Activated naive CD8-positive, alpha-beta T cell treated with anti-CD3 and anti-CD28 coated beads, Interleukin-2, amount 50 U/mL, for 16 hours (primary cell): ENCODE measurements around the gene RPH3AL.
"Not testable (repeated sequence)": the region's sequence is repeated elsewhere in the genome, so short reads cannot be mapped to it uniquely, and the experiment has no call there.

ENCODE experiments used
- DNase-seq: peaks from one replicate; pipeline ENCODE4 v3.0.0-alpha.2; 2020; ENCODE audit warnings: low read depth, low spot score

Gene RPH3AL

DNA sequence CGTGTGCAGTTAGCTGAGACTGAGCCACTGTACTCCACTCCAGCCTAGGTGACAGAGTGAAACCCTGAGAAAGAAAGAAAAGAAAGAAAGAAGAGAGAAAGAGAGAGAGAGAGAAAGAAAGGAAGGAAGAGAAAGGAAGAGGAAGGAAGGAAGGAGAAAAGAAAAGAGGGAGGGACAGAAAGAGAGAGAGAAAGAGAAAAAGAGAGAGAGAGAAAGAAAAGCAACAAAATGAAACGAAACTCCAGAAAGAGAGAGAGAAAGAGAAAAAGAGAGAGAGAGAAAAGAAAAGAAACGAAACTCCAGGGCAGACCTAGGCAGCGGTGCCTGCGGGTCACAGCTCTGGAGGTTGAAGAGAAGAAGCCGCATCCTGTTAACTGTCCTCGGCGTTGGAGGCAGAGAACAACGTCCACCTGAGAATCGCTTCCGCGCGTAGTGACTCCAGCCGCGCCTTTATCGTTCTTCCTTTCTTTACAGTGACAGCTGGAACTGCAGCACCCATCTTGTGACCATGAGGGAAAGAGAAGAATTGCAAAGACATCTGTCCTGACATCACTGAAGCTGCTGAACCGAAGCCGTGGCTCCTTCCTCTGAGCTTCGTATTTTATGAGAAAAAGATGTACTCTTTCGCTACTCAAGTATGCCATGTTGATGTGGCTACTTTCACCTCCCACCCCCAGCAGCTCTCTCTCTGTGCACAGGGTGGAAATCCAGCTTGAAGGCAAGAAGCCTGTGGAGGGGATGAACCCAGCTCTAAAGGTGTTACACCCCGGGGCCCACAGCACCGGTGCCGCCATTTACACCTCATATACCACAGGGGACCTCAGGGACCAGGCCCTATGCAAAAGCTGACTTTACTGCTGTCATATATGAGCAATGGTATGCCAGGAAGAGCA is 114.3 kb downstream of the RPH3AL start:
- DNase-seq = no peak

DNA sequence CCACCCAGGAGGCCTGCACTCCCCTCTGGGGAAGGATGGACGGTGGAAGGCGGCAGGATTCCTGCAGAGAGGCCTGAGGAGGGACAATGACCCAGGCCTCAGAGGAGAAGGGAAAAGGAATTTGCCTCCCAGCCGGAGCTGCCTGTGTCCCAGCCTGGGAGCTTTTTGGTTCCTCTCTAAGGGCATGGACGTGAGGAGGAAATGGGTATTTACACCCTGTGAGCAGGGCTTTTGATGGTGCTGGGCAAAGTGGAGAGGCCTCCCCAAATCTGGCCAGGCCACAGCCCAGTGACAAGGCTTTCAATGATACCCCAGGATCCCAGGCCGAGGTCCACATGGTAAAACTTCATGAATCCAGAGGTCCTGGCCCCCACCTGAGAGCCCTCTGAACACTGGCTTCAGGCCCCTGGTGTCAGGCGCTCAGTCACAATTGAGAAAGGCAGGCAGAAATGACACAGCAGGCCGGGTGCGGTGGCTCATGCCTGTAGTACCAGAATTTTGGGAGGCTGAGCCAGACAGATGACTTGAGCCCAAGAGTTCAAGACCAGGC is 115.1 kb downstream of the RPH3AL start:
- DNase-seq = no peak

DNA sequence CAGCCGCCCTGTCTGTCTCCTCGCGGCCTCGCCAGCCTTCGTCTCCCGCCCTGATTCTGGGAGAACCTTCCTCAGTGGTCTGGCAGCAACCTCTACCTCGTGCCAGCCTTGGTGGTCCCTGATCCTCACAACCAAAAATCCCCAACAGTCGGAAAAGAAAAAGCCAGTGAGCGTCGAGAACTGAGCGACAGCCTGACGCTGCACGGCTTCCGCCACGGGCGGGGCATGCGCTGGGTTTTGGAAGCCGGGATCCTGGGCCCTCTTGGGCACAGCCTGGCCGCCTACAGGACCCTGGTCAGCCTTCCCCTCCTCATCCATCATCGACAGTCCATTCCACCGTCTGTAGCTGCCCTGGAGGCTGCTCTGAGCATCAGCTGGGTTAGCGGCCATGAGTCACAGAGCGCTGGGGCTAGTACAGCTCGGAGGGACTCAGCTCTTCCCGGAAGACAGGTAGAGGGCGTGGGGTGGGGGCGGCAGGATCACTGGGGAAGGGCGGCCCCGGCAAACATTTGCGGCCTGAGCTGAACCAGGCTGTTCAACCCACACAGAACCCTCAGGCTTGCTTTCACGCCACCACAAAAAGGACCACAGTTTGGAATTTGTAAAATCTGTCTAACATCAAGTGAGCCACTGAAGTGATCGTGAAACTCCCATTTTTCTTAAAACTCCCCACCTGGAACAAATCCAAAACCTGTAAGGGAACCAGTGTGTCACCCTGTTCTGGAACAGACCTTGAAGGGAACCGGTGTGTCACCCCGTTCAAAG is 115.8 kb downstream of the RPH3AL start:
- no peak for DNase-seq

DNA sequence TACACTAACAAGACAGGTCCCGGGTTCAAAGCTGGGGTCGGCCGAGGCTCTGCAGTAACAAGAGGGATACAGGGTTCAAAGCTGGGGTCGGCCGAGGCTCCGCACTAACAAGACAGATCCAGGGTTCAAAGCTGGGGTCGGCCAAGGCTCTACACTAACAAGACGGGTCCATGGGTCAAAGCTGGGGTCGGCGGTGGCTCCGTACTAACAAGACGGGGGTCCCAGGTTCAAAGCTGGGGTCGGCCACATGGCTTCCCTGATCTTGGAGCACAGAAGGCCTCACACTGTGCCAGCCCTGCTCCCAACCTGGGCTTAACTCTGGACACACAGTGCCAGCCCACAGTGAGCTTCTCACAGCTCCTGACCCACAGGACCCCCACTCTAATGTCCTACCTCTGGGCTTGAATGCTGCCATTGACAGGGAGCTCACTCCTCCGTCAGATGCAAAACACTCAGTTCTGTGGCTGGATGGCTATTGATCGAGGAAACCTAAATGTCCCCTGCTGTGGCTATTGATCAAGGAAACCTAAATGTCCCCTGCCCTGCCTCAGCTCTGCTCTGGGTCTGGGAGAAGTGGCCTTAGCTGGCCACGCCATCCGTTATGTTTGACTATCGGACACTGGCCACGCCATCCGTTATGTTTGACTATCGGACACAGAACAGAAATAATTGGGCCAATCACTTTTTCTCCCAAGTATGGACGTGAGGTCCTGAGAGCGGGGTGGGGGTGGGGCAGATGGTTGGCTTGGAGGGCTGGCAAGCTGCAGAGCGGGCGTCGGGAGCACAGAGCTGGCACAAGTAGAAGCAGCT is 116.6 kb downstream of the RPH3AL start:
- no peak for DNase-seq

DNA sequence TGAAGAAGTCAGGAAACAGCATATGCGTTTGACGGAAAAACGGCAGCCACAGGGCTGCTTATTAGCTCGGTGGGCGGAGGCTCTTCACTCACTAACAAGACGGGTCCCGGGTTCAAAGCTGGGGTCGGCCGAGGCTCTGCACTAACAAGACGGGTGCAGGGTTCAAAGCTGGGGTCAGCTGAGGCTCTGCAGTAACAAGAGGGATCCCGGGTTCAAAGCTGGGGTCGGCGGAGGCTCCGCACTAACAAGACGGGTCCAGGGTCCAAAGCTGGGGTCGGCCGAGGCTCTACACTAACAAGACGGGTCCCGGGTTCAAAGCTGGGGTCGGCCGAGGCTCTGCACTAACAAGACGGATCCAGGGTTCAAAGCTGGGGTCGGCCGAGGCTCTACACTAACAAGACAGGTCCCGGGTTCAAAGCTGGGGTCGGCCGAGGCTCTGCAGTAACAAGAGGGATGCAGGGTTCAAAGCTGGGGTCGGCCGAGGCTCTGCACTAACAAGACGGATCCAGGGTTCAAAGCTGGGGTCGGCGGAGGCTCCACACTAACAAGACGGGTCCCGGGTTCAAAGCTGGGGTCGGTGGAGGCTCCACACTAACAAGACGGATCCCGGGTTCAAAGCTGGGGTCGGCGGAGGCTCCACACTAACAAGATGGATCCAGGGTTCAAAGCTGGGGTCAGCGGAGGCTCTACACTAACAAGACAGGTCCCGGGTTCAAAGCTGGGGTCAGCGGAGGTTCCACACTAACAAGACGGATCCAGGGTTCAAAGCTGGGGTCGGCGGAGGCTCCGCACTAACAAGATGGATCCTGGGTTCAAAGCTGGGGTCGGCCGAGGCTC is 117.4 kb downstream of the RPH3AL start:
- DNase-seq = not testable (repeated sequence)

DNA sequence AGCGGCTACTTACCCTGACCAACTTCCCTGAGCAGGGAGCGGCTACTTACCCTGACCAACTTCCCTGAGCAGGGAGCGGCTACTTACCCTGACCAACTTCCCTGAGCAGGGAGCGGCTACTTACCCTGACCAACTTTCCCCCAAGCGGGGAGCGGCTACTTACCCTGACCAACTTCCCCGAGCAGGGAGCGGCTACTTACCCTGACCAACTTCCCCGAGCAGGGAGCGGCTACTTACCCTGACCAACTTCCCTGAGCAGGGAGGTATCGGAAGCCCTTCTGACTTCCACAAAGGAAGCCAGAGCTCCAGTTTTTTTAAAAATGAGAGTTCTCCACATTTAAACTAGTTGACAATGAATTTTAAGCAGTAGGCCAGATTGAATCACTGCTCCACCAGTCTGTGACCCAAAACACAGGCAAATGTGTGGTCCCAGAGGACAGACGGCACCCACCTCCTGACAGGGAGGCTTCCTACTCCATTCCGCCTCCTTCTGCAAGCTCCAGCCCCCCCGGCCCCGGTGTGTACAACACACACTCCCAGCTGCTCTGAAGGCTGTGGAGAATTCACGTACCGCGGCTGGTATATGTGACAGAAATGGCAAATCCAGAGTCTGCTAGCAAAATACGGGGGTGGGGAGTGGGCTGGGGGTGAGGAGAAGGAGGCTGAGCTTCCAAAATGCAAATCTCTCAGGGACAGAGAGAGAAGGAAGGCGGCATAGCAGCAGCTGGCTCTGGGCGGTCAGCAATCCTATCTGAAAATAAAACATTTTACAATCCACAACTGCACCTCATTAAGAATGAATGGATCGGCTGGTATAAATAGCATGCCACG is 118.2 kb downstream of the RPH3AL start:
- DNase-seq = not testable (repeated sequence)

DNA sequence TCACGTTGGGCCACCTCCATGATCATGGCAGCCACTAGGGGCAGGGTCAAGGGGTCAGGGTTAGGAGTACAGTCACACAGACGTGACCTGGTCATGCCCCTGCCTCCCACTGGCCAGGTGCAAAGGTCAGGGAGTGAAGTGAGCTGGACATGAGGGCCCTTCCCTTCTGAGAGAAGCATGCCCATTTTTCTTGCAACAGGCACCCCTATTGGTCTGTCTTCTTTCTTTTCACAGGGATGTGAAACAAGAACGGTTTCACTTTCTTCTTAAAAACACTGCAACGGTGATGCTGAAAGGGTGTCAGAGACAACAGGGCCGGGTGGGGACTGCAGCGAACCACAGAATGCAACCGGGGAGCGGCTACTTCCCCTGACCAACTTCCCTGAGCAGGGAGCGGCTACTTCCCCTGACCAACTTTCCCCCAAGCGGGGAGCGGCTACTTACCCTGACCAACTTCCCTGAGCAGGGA is 119.1 kb downstream of the RPH3AL start:
- no peak for DNase-seq

DNA sequence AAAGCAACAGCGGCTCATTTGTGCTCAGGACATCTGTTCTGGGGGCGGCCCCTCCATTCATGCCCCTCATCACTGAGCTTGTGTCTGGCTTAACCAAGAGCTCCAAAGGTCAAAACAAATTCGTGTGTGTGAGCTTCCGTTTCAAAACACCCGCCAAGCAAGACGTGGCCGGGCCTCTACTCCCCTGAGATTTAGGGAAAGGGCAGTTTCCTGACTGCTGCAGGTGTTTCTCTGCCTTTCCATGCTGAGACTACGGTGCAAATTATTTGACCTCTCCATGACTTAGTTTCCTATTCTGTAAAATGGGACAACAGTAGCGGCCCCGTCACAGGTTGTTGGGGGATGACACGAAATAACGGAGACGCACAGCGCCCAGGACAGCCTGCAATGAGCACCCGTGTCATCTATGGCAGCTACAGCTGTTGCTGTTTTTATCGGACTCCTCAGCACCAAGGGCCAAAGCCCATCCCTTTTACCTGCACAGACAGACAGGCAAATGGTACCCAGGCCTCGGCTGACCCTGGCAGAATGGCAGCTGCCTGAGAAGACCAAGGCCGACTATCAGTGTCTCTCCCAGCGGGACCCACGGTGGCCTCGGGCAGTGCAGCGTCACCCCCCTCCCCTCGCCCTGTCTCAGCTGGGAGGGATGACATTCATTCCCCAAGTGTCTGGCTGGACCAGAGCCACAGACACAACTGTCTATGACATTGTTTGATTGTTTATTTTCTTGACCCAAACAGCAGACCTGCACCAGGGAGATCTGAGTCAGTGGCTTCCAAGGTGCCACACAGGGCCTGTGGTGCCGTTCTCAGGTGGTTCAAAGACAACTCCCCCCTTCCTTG is 120.4 kb downstream of the RPH3AL start:
- DNase-seq = no peak

DNA sequence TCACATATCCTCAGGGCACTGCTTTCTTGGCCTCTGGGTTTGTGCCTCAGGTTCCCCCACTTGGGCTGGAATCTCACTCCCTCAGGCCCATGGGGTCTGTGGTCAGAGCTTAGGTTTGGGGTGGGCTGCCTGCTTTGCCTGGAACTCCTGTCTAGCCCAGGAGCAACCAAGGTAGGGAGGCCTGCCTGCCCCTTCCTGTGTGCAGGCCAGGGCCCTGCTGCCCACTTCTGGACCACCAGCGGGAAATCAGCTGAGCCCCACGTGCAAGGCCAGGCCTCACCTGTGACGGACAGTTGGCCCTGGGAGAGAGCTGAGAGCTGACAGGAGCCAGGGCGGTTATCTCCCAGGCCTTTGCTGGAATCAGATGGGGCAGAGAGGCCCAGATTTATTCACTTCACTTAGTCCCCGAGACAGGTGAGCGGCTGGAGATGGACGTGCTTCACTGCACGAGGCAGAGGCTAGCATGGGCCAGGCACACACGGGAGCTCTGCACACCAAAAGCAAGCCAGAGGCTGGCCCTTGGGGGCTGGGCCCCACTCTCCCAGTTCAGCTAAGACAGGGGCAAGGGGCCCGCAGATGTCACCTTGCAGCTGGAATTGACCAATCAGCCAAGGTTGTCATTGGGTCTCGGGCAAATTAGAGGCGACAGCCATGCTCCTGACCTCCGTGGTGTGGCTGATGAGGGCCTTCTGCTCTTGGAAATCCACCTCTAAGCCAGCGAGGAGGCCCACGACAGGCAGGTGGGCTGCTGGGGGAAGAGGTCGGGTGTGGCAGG is 121.2 kb downstream of the RPH3AL start:
- no peak for DNase-seq

DNA sequence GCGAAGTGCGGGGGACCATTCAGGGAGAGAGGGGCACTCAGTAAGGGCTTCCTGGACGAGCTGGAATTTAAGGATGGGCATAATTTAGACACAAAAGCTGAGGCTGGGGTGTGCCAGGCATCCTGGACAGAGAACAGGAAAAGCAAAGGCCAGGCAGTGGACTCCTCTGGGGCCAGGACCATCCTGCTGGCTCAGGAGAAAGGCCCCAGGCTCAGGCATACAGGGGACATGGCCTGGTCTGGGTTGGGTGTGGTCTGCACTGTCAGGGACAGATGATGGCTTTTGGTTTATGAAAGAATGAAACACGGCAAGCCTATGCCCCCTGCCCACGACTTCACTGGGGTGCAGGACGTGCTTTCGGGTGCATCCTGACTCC is 122.2 kb downstream of the RPH3AL start:
- no peak for DNase-seq

DNA sequence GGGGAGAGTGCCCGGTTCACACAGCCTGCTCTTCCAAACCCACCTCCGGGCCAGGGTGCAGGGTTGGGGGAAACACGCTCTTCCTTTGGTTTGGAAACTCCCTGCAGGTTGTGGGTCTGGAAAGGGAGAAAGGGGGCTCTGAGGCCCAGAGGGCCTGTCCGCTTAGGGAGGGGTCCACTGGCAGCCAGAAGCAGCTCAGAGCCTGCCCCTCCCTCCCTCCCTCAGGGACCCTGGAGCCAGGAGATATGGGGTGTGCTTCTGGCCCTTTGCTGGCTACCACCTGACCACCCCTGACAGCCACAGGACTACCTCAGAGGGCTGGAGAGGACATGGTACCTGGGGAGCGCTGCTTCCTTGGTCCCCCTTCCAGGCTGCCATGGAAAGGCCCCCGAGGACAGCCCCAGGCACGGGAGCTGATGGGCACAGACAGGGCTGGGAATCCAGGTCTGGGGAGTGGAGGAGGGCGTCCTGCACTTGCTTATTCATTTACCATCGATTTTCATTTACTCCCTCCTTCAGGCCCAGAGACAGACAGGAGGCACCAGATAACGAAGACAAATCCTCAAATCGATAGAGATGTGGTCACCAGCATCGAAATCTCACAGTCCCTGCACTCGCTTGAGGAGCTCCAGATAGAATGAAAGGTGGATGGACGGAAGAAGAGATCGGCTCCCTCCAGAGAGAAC is 122.8 kb downstream of the RPH3AL start:
- no peak for DNase-seq

DNA sequence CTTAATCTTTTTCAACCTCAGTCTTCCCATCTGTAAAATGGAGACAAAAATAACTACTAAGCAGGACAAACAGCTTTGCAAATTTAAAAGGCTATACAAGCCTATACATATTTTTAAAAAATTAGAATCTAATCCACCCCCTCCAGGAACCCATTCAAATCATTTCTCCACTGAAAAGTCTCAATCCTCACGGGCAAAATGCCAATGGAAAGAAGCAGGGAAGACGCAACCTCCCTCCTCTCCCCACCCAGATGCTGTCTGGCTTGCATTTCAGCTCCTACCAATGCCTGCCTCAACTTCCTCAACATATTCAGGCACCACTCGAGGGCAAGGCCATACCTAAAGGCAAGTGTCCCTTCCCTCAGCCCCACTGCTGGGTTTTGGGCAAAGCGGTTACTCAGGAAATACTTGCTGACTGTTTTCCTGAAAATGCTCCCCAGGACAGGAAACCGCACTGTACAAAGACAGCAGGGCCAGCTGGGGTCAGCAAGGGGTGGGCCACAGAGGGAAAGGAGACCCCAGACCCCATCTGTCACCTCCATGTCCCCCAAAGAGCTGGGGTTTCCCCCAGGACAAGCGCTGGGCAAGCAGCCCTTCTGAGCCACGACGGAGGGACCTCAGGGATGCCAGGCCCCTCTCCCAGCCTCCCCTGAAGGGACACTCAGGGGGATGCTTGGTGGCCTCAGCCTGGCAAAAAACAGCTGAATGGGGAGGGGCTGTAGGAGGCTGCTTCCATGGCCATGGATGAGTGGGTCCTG is 123.5 kb downstream of the RPH3AL start:
- no peak for DNase-seq

DNA sequence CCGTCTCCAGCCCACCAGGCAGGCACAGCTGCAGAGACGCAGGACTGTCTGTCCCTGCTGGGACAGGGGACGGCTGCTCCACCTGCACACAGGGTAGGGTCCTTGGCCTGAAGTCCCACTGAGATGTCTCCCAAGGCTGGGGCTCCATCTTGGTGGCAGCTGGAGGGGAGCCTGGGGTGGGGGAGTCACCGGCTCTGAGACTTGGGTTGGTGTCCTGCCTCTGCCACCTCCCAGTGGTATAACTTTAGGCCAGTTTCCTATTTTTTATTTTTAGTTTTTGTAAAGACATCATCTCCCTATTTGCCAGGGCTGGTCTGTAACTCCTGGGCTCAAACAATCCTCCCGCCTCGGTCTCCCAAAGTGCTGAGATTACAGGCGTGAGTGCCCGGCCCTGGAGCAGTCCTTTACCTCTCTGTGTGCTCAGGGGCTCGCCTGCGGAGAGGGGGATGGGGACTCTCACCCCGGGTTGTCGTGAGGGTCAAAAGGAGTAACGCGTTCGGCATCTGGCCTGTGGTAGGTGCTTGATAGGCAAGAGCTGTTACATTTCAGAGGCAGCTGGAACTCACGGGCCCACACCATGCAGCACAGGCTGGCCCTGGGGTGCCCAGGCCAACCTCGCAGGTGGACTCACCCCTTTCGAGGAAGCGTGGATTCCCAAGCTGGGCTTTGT is 124.5 kb downstream of the RPH3AL start:
- no peak for DNase-seq

DNA sequence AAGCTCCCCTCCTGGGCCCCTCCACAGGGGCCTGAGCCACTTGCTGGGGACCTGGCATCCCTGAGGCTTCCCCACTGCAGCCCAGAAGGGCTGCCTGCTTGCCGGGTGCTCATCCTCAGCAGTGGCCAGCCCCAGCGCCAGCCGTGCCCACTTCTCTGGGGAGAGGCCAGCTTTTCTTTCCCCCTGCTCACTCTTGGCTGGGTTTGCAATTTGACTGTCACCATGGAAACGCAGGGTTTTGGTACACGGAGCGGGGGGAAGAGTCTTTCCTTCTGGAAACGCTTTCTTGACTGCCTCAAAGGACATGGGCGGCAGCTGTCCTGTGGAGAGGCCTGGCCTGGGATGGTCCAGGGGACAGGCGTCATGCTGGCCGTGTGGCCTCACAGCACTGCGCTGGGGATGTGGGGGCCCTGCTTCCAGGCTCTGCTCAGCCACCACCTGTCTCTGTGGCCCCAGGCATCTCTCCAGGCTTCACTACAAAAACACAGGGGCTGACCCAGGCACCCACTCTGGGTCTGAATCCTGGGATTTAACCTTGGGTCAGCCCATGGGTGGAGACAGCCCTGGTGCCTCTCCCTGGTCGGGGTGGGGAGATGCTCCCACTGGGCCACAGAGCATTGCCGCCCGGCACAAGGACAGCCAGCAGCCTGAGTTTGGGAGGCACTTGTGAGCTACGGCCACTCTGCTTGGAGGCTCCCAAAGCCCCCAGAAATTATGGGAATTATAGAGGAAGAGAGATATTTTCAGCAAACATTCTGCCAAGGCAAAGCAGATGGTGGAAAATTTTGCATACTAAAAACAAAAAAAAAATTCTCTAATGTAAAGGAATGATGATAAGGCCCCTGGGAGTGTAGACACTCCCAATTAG is 125.3 kb downstream of the RPH3AL start:
- DNase-seq = no peak
